Keratinocyte (primary cell): ENCODE results near the gene TBC1D14. TPM values are rescaled to one million over a fixed set of nuclear protein-coding genes. Genes with fewer than 3 reads are reported as not detected.

Source experiments
- DNase-seq: peaks from one replicate; pipeline ENCODE4 v3.0.0-alpha.2; 2011; ENCODE audit warnings: low read depth, missing footprints, low spot score
- FAIRE-seq: peaks from 2 replicates; lab custom pipeline; 2011; peaks lifted over from hg19 to GRCh38; lab: Jason Lieb, UNC
- H2AFZ ChIP-seq: 2 replicates; pipeline ENCODE4 v1.6.0; 2012; ENCODE audit warnings: low read length, control low read depth, inconsistent platforms; ENCODE audit not compliant: control insufficient read depth
- H3K27ac ChIP-seq: 2 replicates; pipeline ENCODE4 v1.5.1; 2011; ENCODE audit warnings: low read length; ENCODE audit not compliant: control insufficient read depth, insufficient read depth
- H3K27me3 ChIP-seq: 3 replicates; pipeline ENCODE4 v1.6.0; 2011; ENCODE audit warnings: low read length; ENCODE audit not compliant: control insufficient read depth, insufficient read depth; ENCODE audit errors: extremely low read depth
- H3K36me3 ChIP-seq, 2 experiments: 2 replicates in 1 of 2; 3 replicates in 1 of 2; pipeline ENCODE4 v1.5.1; 2011; ENCODE audit warnings: low read length in 2 of 2, mild to moderate bottlenecking in 1 of 2; ENCODE audit not compliant: control insufficient read depth in 2 of 2, insufficient read depth in 2 of 2; ENCODE audit errors: extremely low read depth in 1 of 2
- H3K4me1 ChIP-seq: 3 replicates; pipeline ENCODE4 v1.5.1; 2011; ENCODE audit warnings: low read length; ENCODE audit not compliant: control insufficient read depth, insufficient read depth; ENCODE audit errors: extremely low read depth
- H3K4me2 ChIP-seq: 3 replicates; pipeline ENCODE4 v1.6.0; 2011; ENCODE audit warnings: low read depth, low read length; ENCODE audit not compliant: control insufficient read depth, insufficient read depth; ENCODE audit errors: extremely low read depth
- H3K4me3 ChIP-seq, 3 experiments: fragments of 200-600 bp in 1 of 3; sonication (generic) in 1 of 3; 2 replicates in 2 of 3; 3 replicates in 1 of 3; pipeline ENCODE4 v1.5.1; 2011 to 2016; ENCODE audit warnings: low read length in 3 of 3, mild to moderate bottlenecking in 3 of 3, control low read depth in 2 of 3, inconsistent platforms in 1 of 3, low read depth in 1 of 3, mixed read lengths in 1 of 3, mixed run types in 1 of 3, moderate library complexity in 1 of 3; ENCODE audit not compliant: control insufficient read depth in 2 of 3, insufficient read depth in 2 of 3; ENCODE audit errors: extremely low read depth in 1 of 3
- H3K79me2 ChIP-seq: 2 replicates; pipeline ENCODE4 v1.6.0; 2012; ENCODE audit warnings: low read length; ENCODE audit not compliant: control insufficient read depth, insufficient read depth
- H3K9ac ChIP-seq: 3 replicates; pipeline ENCODE4 v1.6.0; 2011; ENCODE audit warnings: low read length; ENCODE audit not compliant: control insufficient read depth, insufficient read depth; ENCODE audit errors: extremely low read depth
- H3K9me1 ChIP-seq: 3 replicates; pipeline ENCODE4 v1.6.0; 2011; ENCODE audit warnings: low read length; ENCODE audit not compliant: control insufficient read depth, insufficient read depth; ENCODE audit errors: extremely low read depth
- H3K9me3 ChIP-seq: 2 replicates; pipeline ENCODE4 v1.5.1; 2012; ENCODE audit warnings: low read depth, low read length; ENCODE audit not compliant: control insufficient read depth
- H4K20me1 ChIP-seq: 3 replicates; pipeline ENCODE4 v1.6.0; 2011; ENCODE audit warnings: low read length; ENCODE audit not compliant: control insufficient read depth, insufficient read depth; ENCODE audit errors: extremely low read depth
- EZH2 ChIP-seq: IDR thresholded peaks from one replicate; pipeline ENCODE4 v1.6.1; 2012; ENCODE audit warnings: inconsistent platforms, mild to moderate bottlenecking, low read length, moderate library complexity
- dilution Hi-C: fragments of 300-500 bp; cut with MboI; formaldehyde crosslinking; loops from one replicate; pipeline ENCODE4 v1.7.0; 2020; ENCODE audit warnings: low sequenced_read_pairs; ENCODE audit not compliant: extremely low pct_ligation_motif_present
- polyA plus RNA-seq, 5 experiments: library from polyadenylated mRNA; depleted of rRNA in 3 of 5; stranded (reverse) in 3 of 5; stranded (forward) in 1 of 5; unstranded in 1 of 5; fragments of >200 nt; gene quantifications; 1 replicate in 1 of 5; 2 replicates in 3 of 5; 3 replicates in 1 of 5; pipeline versions ENCODE4 v1.2.1 to v1.2.3, GENCODE V29; 2011 to 2012; ENCODE audit warnings: missing spikeins in 2 of 5, low read depth in 1 of 5, low replicate concordance in 1 of 5
- TF ChIP-seq, protein P1 (sequence below), 3 experiments: IDR thresholded peaks in 1 of 3; conservative IDR thresholded peaks in 1 of 3; optimal IDR thresholded peaks in 1 of 3; 2 replicates in 2 of 3; 3 replicates in 1 of 3; pipeline versions ENCODE3 to v1.5.1; 2011; ENCODE audit warnings: low read length in 3 of 3, mild to moderate bottlenecking in 3 of 3, moderate library complexity in 2 of 3, control low read depth in 1 of 3, inconsistent platforms in 1 of 3; ENCODE audit not compliant: insufficient read depth in 2 of 3; ENCODE audit errors: extremely low read depth in 1 of 3

Gene TBC1D14
- polyA plus RNA-seq, 1 donor (not counting 4 experiments of a cell fraction or from before 2014, with no cell fraction given): 55.1 TPM

GRCh38 chr4:7067126-7067451, 157.5 kb downstream of the TBC1D14 start:
- H2AFZ ChIP-seq: peak overlapping the region; percentile 81
- dilution Hi-C loops: no loop called here

DNA sequence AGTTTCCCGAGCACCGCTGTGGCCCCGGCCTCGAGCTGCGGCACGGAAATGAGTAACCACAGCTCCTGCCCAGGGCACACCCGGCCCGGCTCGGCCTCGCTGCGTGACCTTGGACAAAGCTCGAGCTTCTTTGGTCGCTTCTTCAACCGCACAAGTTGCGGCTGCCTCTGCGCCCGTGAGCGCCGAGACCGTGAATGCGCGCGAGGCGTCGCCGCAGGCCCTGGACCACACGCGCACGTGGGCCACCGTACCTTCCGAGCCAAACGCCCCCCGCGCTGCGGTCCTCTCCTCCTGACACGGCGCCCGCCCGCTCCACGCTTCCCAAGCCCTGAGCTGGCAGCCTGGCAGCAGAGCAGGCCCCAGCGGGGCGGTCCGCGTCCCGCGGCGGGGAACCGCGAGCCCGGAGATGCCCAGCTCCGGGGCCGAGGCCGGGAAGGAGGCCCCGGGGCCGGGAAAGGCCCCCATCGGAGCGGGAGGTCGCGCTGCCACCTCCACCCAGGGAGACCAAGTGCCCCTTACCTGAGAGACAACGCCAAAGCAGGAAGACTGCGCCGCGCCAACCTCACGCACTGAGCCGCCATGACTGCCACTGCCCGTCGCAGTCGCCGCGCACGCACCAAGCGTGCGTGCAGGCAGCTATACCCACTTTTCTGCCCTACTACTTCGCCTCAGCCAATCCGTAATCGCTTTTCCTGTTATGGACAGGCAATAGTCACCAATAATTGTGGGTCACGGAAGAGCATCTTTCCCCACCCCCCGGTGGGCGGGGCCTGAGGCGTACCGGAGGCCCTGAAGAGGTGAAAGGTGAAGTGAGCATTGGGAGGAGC, 158.0 kb downstream of the TBC1D14 start, which contains the start of gene GRPEL1:
TSS of gene GRPEL1 (minus strand) at position 613 of the 827 bp plus-strand sequence. CDS start at position 581, 32 bp downstream.
- no peaks in the 10 kb centered on the region for H3K9me1 ChIP-seq
- H4K20me1 ChIP-seq: peaks cover 9% of the 10 kb centered on the region
- H3K4me2 ChIP-seq: peak within 1 kb of the TSS; percentile 92
- no peak for TF ChIP-seq EZH2
- TF ChIP-seq, protein P1, sequence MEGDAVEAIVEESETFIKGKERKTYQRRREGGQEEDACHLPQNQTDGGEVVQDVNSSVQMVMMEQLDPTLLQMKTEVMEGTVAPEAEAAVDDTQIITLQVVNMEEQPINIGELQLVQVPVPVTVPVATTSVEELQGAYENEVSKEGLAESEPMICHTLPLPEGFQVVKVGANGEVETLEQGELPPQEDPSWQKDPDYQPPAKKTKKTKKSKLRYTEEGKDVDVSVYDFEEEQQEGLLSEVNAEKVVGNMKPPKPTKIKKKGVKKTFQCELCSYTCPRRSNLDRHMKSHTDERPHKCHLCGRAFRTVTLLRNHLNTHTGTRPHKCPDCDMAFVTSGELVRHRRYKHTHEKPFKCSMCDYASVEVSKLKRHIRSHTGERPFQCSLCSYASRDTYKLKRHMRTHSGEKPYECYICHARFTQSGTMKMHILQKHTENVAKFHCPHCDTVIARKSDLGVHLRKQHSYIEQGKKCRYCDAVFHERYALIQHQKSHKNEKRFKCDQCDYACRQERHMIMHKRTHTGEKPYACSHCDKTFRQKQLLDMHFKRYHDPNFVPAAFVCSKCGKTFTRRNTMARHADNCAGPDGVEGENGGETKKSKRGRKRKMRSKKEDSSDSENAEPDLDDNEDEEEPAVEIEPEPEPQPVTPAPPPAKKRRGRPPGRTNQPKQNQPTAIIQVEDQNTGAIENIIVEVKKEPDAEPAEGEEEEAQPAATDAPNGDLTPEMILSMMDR (optimal IDR thresholded peaks at IDR 0.05 in 1 of 3, IDR thresholded peaks at IDR 0.05 in 1 of 3, conservative IDR thresholded peaks at IDR 0.05 in 1 of 3; ENCODE audit: extremely low read depth in 1 of 3, insufficient read depth in 2 of 3, low read length in 3 of 3): no peak
- H3K4me3 ChIP-seq: peak within 1 kb of the TSS; percentile 84 to 90 (median 86)
- H3K27ac ChIP-seq: peak within 1 kb of the TSS; percentile 81
- peaks cover 46% of the 10 kb centered on the region for H3K79me2 ChIP-seq
- H2AFZ ChIP-seq: peak within 1 kb of the TSS; percentile 81
- peak; percentile 91 for FAIRE-seq
- H3K4me1 ChIP-seq: peaks cover 13% of the 10 kb centered on the region
- no peaks in the 10 kb centered on the region for H3K27me3 ChIP-seq
- peak within 1 kb of the TSS; percentile 91 for H3K9ac ChIP-seq
- no peaks in the 10 kb centered on the region for H3K9me3 ChIP-seq
- dilution Hi-C loops: no loop called here
- DNase-seq: peak; percentile 94
- H3K36me3 ChIP-seq: peaks cover 13 to 15% of the 10 kb centered on the region in 2 experiments

More at GRCh38 chr4:7067126-7067451, 157.5 kb downstream of the TBC1D14 start:
- FAIRE-seq: no peak
- peaks cover 9% of the 10 kb centered on the region for H4K20me1 ChIP-seq
- TF ChIP-seq, protein P1 (optimal IDR thresholded peaks at IDR 0.05 in 1 of 3, IDR thresholded peaks at IDR 0.05 in 1 of 3, conservative IDR thresholded peaks at IDR 0.05 in 1 of 3; ENCODE audit: extremely low read depth in 1 of 3, insufficient read depth in 2 of 3, low read length in 3 of 3): no peak
- no peak for TF ChIP-seq EZH2
- H3K36me3 ChIP-seq: peaks cover 13 to 15% of the 10 kb centered on the region in 2 experiments
- H3K79me2 ChIP-seq: peaks cover 46% of the 10 kb centered on the region
- peak overlapping the region; percentile 84 to 90 (median 86) for H3K4me3 ChIP-seq
- no peak for DNase-seq
- H3K9ac ChIP-seq: peak overlapping the region; percentile 91
- no peaks in the 10 kb centered on the region for H3K9me1 ChIP-seq
- peak overlapping the region; percentile 81 for H3K27ac ChIP-seq
- peak overlapping the region; percentile 92 for H3K4me2 ChIP-seq
- H3K9me3 ChIP-seq: no peaks in the 10 kb centered on the region
- H3K4me1 ChIP-seq: peaks cover 13% of the 10 kb centered on the region
- H3K27me3 ChIP-seq: no peaks in the 10 kb centered on the region
